Rectal smooth muscle tissue (tissue), 1 donor: ENCODE measurements around the gene CCDC172.

Experiments
- H3K27ac ChIP-seq: one replicate; pipeline ENCODE4 v1.7.0; 2013; ENCODE audit warnings: low read depth, low read length, inconsistent platforms
- H3K27me3 ChIP-seq: one replicate; pipeline ENCODE4 v1.7.0; 2013; ENCODE audit warnings: low read length; ENCODE audit not compliant: control insufficient read depth, insufficient read depth
- H3K36me3 ChIP-seq: one replicate; pipeline ENCODE4 v1.7.0; 2013; ENCODE audit warnings: low read length; ENCODE audit not compliant: control insufficient read depth, insufficient read depth
- H3K4me1 ChIP-seq: one replicate; pipeline ENCODE4 v1.7.0; 2013; ENCODE audit warnings: low read length; ENCODE audit not compliant: control insufficient read depth, insufficient read depth
- H3K4me3 ChIP-seq: one replicate; pipeline ENCODE4 v1.7.0; 2013; ENCODE audit warnings: low read length
- H3K9ac ChIP-seq: one replicate; pipeline ENCODE4 v1.7.0; 2013; ENCODE audit warnings: low read length

Gene CCDC172

DNA sequence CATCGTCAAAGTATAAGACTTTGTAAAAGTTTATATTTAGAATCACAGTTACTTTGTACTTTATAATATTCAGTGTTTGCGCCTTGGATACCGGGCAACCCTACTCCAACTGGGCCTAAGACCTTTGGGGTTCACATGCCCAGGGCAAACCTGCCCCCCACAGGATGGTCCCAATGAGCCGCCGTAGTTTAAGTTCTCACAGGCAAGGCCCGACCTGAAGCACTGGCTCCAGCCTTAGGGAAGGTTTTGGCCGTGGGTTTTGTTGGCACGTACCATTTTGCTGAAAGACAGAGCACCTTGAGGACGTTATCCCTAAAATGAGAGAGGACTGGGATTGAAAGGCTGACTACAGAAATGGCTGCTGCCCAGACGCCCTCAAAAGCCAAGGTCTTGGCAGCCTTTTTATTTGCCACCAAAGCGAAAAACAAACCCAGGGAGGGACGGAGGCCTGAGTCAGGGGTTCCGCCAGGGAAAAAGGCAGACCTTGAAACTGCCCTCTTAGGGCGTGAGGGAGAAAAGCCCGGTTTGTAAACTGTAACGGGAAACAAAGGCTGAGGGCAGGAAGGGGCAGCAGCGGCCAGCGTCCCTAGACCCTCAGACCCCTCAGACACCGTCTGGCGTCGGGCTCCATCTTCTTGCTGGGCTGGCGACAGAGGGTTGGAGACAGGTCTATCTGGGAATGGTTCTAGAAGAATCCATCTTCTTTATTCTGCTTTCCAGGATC is at the start of gene CCDC172:
Gene CCDC172, plus strand, starts transcription at position 222 of the 724 bp plus-strand sequence. CDS start 564 bp downstream, outside the sequence.
- Histone ChIP-seq H3K4me1 (no peaks in the 10 kb centered on the region), H3K9ac (no peak within 1 kb of the TSS), H3K36me3 (no peaks in the 10 kb centered on the region), H3K4me3 (no peak within 1 kb of the TSS), H3K27ac (no peak within 1 kb of the TSS), H3K27me3 (no peaks in the 10 kb centered on the region)

DNA sequence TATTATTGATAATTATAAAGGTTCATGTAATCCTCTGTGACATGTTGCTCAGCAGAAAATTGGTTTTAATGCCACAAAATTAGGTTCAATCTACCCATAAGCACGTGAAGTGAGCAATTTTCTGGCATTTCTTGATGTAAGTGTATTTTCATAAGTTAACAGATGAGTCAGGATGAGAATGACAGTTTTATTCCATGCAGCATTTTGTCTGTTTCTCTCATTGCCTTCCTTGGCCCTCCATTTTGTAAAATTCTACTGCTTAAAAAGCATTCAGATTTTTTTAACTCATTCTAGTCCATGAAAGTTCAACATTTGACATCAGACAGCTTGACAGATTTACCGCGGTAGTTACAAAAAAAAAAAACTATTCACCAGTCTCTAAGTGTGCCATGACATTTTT is 47.3 kb upstream of the CCDC172 start:
- Histone ChIP-seq H3K9ac (no peak overlapping the region), H3K4me1 (no peaks in the 10 kb centered on the region), H3K27ac (no peak overlapping the region), H3K27me3 (peaks cover 4% of the 10 kb centered on the region), H3K4me3 (no peak overlapping the region), H3K36me3 (no peaks in the 10 kb centered on the region)

DNA sequence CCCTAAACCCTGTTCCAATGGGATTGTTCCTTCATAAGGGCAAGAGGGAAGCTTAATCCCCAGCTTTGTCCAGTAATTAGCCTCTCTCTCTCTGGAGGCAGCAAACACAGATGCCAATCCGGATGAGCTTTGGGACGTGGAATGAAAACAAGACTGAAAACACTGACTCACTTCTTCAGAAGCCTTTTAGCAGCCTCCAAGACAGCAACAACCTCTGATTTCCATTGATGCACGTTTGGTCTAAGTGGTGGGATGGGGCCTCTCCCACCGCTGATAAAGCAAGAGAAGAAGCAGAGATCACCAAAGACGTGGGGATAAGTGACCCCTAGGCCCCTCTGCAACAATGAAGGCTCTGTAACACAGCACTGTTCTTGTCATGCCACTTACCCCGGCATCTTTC is 45.4 kb upstream of the CCDC172 start:
- Histone ChIP-seq H3K36me3 (no peaks in the 10 kb centered on the region), H3K27me3 (peaks cover 3% of the 10 kb centered on the region), H3K9ac (no peak overlapping the region), H3K4me1 (no peaks in the 10 kb centered on the region), H3K27ac (no peak overlapping the region), H3K4me3 (no peak overlapping the region)

DNA sequence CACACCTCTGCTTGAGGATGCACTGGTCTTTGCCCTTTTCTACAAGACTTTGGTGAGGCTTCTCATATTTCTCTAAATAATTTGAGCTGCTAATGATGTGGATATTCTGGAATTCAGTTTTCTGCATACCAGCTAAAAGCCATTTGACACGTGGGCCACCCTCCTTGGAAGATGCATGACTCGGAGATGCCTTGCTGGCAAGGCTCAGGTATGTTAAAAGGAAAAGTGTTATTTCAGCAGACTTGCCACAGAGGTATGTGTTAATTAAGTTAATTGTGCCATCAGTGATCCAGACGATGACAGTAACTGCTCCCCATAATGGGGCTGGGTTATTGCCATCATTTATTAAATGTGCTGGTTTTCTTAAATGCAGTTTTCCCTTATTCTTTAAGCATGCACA is 42.5 kb upstream of the CCDC172 start:
- Histone ChIP-seq H3K9ac (no peak overlapping the region), H3K36me3 (no peaks in the 10 kb centered on the region), H3K4me1 (no peaks in the 10 kb centered on the region), H3K27me3 (no peaks in the 10 kb centered on the region), H3K4me3 (no peak overlapping the region), H3K27ac (no peak overlapping the region)

- Histone ChIP-seq H3K27ac (no peak overlapping the region), H3K27me3 (no peaks in the 10 kb centered on the region), H3K36me3 (no peaks in the 10 kb centered on the region)
Measured at GRCh38 chr10:116286626-116287200, 37.5 kb upstream of the CCDC172 start.

GRCh38 chr10:116287906-116288501 is 36.2 kb upstream of the CCDC172 start:
- H3K9ac ChIP-seq, result no peak overlapping the region
- H3K27me3 ChIP-seq, result no peaks in the 10 kb centered on the region
- H3K36me3 ChIP-seq, result no peaks in the 10 kb centered on the region
- no peak overlapping the region for H3K27ac ChIP-seq
- no peak overlapping the region for H3K4me3 ChIP-seq
- H3K4me1 ChIP-seq, result no peaks in the 10 kb centered on the region

More at GRCh38 chr10:116286626-116287200, 37.5 kb upstream of the CCDC172 start:
- H3K4me3 ChIP-seq, result no peak overlapping the region
- H3K9ac ChIP-seq, result no peak overlapping the region
- no peaks in the 10 kb centered on the region for H3K4me1 ChIP-seq

DNA sequence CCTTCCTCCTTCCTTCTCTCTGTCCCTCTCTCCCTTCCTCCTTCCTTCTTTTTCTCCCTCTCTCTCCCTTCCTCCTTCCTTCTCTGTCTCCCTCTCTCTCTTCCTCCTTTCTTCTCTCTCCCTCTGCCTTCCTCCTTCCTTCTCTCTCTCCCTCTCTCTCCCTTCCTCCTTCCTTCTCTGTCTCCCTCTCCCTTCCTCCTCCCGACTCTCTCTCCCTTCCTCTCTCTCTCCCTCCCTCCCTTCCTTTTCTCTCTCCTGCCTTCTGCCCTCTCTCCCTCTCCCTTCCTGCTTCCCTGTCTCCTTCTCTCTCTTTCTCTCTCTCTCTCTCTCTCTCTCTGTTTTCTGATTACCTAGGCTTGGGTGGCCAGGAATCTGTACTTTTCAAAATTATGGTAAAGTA is 34.6 kb upstream of the CCDC172 start:
- H3K4me3 ChIP-seq, result no peak overlapping the region
- no peaks in the 10 kb centered on the region for H3K27me3 ChIP-seq
- H3K36me3 ChIP-seq, result no peaks in the 10 kb centered on the region
- no peak overlapping the region for H3K27ac ChIP-seq
- no peaks in the 10 kb centered on the region for H3K4me1 ChIP-seq
- H3K9ac ChIP-seq, result no peak overlapping the region

- no peak overlapping the region for H3K4me3 ChIP-seq
- H3K27ac ChIP-seq, result no peak overlapping the region
- H3K9ac ChIP-seq, result no peak overlapping the region
- H3K4me1 ChIP-seq, result no peaks in the 10 kb centered on the region
- no peaks in the 10 kb centered on the region for H3K36me3 ChIP-seq
- H3K27me3 ChIP-seq, result no peaks in the 10 kb centered on the region
Measured at GRCh38 chr10:116292493-116292892, 31.8 kb upstream of the CCDC172 start.

- no peak overlapping the region for H3K27ac ChIP-seq
- H3K36me3 ChIP-seq, result no peaks in the 10 kb centered on the region
- no peaks in the 10 kb centered on the region for H3K27me3 ChIP-seq
- H3K4me1 ChIP-seq, result no peaks in the 10 kb centered on the region
- no peak overlapping the region for H3K4me3 ChIP-seq
- no peak overlapping the region for H3K9ac ChIP-seq
Measured at GRCh38 chr10:116296291-116296721, 27.9 kb upstream of the CCDC172 start.

- Histone ChIP-seq H3K36me3 (no peaks in the 10 kb centered on the region), H3K4me1 (no peaks in the 10 kb centered on the region), H3K27ac (no peak overlapping the region), H3K27me3 (no peaks in the 10 kb centered on the region), H3K4me3 (no peak overlapping the region), H3K9ac (no peak overlapping the region)
Measured at GRCh38 chr10:116298586-116298985, 25.7 kb upstream of the CCDC172 start.

- Histone ChIP-seq H3K36me3 (no peaks in the 10 kb centered on the region), H3K27ac (no peak overlapping the region), H3K9ac (no peak overlapping the region), H3K4me1 (no peaks in the 10 kb centered on the region), H3K4me3 (no peak overlapping the region), H3K27me3 (no peaks in the 10 kb centered on the region)
Measured at GRCh38 chr10:116300542-116300941, 23.7 kb upstream of the CCDC172 start.

GRCh38 chr10:116304923-116305322 is 19.3 kb upstream of the CCDC172 start:
- Histone ChIP-seq H3K4me3 (no peak overlapping the region), H3K9ac (no peak overlapping the region), H3K4me1 (no peaks in the 10 kb centered on the region), H3K27ac (no peak overlapping the region), H3K27me3 (no peaks in the 10 kb centered on the region), H3K36me3 (no peaks in the 10 kb centered on the region)

DNA sequence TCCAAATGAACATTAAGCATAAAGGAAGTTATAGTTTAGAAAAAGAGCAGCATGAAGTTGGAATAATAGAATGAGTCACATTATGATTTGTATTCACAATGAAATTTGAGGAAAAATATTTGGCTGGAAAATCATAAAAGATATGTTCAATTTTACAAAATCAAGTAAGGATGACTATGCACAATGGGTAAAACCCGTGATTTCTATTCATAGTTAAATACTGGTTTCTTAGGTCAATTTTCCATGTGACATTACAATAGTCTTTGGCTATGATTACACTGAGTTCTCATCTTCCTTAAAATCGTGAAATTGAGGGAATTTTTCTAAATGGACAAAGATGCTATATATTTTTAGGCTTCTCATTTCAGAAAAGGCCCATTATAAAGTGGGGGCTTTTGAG is 17.4 kb upstream of the CCDC172 start:
- Histone ChIP-seq H3K4me1 (no peaks in the 10 kb centered on the region), H3K4me3 (no peak overlapping the region), H3K27ac (no peak overlapping the region), H3K9ac (no peak overlapping the region), H3K27me3 (no peaks in the 10 kb centered on the region), H3K36me3 (no peaks in the 10 kb centered on the region)
